Hematopoietic multipotent progenitor cell (in vitro differentiated cells): ENCODE data around the gene LETM1. TPM values are rescaled to one million over a fixed set of nuclear protein-coding genes. Genes with fewer than 3 reads are reported as not detected.
"Not testable (repeated sequence)": the region's sequence is repeated elsewhere in the genome, so short reads cannot be mapped to it uniquely, and the experiment has no call there.

ENCODE experiments used
- DNase-seq, 3 donors: peaks; one replicate each; pipeline ENCODE4 v3.0.0-alpha.2; 2011 to 2015; ENCODE audit warnings: low read depth in 2 of 3, low spot score in 2 of 3
- total RNA-seq: library from RNA; depleted of rRNA; stranded (reverse); fragments of >200 nt; gene quantifications from one replicate; pipeline ENCODE4 v1.2.3, GENCODE V29; 2012

LETM1 gene
- total RNA-seq, 1 donor = 75.9 TPM

DNA sequence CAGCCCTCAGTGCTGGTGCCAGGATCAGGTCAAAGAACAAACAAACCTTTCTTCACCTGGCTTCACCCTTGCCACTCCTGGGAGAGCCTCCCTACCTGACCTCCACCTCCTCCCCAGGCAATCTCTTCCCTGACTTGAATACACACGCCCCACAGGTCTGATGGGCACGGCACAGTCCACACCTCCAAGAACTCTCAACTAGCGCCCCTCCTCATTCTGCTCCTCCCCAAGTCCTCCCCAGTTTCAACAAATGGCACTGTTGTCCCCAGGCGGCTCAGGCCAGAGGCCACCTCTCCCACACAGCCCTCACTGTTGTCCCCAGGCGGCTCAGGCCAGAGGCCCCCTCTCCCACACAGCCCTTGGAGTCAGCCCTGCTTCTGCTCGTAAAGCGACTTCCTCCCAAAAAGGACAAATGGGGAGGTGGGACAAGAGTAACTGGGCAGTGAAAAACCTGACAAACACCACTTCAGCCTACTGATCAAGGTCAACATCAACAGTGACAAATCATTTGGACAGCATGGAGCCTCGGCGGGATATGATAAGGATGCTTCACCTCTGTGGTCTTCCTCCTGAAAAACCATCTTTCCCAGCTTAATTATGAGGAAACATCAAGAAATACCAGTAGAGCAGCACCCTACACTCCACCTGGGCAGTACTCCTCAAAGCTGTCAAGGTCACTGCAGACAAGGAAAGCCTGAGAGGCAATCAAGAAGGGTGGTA lies 2.9 kb downstream of the LETM1 start:
- no peak for DNase-seq

DNA sequence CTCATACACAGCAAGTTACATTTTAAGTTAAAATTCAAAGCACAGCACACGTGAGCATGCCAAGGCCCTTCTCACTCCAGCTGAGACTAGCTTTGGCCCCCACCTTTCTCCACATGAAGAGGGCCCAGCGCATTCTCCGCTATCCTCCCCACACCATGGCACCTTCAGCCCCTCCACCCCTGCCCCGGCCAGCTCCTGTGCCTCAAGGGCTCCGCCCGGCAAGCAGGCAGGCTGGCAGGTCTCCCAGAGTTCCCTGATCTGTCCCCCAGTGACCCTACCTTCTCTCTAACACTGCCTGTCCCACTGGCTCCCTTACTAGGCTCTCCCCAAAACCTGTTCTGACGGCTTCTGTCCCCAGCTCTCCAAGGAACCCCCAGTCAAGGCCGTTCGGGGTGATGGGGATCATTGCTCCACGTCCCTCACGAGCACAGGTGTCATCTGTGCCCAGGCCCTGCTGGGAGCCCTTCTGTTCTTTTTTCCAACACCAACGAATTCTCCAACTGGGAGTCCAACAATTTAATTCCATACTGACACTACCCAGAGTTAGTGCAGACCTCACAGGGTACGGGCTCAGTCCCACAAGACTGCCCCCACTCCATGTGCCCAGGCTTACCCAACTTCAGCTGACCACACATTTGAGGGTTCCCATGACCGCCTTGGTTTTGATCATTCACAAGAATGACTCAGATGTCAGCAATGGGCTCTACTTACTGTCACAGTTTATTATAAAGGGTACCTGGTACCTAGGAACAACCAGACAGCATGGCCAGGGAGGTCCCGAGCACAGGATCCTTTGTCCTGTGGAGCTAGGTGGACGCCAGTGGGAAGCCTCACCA lies 4.2 kb downstream of the LETM1 start:
- DNase-seq = no peak

DNA sequence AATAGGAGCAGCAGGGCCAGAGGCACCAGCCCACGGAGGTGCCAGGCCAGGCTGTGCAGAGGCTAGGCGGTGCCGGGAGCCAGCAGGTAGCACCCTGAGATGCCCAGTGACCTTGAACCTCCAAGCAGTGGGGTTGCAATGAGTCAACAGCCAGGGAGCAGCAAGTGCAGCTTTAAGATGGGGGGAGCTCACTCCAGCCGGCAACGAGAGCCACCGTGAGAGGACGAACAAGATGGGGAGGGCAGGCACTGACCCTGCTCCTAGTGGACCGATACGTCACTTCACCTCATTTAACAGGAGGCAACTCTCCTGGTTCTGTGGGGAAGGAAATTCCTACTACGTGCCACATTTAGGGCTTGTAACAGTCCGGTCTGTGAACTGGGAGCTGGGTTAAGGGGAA lies 4.8 kb downstream of the LETM1 start:
- DNase-seq = no peak

DNA sequence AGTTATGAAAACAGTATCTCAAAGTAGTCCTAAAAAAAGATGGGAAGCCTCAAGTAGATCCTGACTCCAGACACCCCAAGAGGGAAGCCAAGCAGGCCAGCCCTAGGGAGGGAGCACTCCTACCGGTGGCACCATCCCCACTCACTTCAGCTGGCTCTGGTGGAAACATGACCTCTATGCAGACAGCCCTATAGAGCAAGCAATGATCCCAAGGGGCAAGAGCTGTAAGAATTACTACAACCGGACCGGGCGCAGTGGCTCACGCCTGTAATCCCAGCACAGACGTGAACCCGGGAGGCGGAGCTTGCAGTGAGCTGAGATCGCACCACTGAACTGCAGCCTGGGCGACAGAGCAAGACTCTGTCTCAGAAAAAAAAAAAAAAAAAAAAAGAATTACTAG lies 5.7 kb downstream of the LETM1 start:
- DNase-seq = no peak

DNA sequence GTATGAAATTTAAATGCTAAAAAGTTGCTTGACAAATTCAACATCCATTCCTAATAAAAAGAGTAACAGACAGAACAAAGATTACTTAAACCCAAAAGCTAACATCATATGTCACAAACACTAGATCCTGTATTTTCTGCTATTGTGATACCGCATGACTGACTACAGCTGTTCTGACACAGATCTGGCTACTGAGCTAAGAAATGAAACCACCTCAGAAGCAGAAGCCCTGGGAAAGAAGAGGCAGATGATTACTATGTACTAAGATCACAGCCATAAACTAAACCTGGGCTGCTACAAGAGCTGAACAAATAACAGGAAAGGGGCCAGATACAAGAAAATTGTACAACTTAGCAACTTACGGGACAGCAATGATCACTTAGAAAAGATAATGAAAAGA lies 9.4 kb downstream of the LETM1 start:
- DNase-seq = no peak

DNA sequence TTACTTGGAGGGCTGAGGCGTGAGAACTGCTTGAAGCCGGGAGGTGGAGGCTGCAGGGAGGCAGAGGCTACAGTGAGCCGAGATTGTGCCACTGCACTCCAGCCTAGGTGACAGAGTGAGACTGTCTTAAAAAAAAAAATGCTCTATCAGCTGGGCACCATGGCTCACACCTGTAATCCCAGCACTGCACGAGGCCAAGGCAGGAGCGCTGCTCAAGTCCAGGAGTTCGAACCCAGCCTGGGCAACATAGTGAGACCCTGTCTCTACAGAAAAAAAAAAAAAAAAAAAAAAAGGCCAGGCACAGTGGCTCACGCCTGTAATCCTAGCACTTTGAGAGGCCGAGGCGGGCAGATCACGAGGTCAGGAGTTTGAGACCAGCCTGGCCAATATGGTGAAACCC lies 11.3 kb downstream of the LETM1 start:
- DNase-seq = not testable (repeated sequence)

DNA sequence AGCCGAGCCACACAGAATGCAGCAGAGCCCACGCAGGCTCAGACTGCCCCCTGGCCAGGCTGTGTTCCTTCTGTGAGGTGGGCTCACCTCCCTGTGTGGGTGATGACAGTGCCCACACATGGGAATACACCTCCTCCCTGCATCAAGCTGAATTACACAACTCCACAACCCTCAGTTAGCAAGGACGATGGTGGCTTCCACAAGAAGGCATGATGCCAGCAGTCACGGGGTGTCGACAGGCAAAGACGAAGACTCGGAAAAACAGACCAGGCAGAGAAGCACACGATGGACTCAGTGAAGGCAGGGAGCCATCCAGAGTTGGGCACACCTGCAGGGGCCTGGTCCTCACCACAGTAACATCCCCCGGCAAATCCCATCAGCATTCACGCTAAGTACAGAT lies 12.1 kb downstream of the LETM1 start:
- no peak for DNase-seq

DNA sequence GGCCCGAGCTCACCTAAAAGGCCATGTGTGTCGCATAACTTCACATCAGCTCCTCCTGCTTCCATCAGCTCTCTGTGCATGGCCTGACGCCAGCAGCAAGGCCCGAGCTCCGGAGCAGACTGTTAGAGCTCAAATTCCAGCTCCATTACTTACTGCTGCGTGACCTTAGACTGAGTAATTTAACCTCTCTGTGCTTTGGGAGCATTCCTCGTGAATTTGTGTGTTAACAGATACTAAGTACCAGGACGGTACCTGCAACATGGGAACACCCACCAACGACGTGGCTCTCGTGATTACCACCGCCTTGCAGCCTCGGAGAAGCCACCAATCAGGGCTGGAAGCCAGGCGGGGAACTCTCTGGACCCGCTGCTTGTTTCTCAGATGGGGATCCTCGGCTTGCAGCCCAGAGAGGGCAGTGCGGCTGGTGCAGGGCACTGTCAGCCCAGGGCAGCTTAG lies 12.9 kb downstream of the LETM1 start:
- no peak for DNase-seq

DNA sequence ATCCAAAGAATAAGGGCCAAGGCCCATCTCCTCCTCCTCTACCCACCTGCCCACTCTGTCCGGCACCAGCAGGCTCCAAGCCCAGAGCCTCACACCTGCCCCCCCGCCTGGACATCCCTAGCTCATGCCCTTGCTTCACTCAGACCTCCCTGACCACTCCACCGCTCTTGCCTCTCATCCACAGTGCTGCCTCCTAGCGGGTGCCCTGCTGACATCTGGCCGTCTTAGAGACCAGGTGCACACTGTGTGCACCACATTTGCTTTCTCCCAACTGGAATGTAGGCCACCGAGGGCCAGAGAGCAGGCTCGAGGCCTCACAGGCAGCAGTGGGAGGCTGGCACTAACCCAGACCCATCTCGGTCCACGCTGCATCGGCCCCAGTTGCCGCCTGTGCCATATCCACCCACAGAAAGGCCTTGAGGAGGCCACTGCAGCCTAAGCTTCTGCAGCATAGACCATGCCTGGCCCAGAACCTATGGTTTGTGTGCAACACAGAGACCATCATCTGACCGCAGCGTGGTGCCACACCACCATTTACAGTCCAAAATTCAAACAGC lies 13.5 kb downstream of the LETM1 start:
- no peak for DNase-seq

DNA sequence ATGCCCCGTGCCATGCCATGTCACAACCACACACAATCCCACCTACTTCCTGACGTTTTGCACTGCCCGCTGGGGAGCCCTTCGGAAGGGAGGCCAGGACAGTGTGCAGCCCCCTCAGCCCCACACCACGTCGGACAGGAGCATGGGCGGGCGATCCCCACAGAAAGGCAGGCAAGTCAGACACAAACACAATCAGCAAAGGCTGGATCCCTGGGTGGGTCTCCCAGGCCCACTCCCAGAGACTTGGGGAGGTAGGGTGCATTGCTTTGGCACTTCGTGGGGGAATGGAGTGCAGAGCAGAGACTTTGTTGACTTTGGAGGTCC lies 14.1 kb downstream of the LETM1 start:
- no peak for DNase-seq

DNA sequence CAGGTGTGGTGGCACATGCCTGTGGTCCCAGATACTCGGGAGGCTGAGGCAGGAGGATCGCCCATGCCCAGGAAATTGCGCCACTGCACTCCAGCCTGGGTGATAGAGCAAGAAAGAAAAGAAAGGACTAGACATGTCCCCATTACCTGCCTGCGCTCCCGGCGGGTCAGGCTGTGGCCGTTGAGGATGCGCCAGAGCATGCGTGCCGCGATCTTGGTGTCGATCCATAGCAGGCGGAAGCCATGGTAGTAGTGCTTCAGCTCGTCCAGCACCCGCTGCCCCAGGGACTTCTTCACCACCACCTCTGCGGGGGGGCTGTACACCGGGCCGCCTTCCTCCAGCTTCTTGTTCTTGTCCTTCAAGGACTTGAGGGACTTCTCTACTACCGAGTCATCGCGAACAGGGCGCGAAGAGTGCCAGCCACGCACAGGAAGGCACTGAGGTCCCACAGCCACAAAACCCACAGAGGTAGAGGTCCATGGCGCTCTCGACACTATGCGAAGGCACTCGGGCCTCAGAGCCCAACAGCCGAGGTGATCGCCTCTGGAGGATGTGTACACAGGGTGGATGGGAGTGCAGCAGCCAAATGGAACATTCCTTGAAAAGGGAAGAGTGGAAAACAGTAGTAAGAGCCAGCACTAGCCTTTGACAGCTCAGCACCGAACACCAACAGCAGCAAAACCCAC lies 14.6 kb downstream of the LETM1 start:
- DNase-seq = no peak

DNA sequence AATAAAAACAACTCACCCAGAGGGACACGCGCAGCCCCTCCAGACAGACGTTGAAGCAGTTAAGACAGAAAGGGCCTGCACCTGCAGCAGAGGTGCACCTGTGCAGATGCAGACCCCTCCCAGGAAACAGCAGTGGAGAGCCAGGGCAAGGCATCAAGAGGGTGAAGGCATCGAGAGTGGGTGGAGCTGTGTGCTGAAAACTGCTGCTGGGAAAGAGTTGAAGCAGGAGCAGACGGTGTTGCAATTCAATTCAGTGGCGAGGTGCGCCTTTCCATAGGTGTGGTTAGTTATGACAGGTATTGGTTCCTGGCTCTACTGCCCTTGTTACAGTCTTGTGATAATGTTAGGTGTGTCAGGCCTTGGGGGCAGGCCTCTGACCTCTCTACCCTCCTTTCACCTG lies 16.7 kb downstream of the LETM1 start:
- no peak for DNase-seq

DNA sequence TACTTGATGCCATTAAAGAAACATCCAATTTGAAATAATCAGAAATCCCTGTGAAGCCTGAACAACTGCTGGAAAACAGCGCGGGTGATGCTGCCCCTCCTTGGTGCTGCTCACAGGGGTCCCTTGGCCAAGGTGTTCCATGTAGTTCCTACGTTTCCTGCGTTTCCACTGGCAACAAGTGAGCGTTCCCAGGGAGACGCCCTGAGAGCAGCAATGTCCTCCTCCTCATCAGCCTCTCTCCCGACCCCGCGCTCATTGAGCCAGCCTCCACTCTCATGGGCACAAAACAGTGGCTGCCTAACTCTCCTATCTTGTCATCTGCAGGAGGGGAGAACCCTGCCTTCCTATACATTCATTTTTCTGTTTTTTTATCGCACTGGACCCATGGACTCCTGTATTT lies 18.9 kb downstream of the LETM1 start:
- DNase-seq = no peak

DNA sequence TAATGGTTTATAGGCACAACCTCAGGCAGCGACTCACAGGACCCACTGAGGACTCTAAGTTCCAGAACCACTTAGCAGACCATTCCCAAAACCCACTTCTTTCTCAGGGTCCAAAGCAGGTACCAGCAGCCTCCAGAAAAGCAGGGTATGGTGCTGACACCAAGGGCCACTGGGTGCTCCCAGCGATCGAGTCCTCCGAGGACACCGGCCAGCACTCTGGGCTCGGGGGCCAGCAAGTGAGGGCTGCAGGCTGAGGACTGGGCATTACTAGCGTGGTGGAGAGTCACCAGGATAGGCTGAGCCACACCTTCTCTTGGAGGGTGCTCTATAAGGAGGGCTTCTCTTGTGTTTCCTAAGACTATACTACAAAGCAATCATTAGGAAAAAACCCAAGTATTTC lies 19.3 kb downstream of the LETM1 start:
- no peak for DNase-seq

DNA sequence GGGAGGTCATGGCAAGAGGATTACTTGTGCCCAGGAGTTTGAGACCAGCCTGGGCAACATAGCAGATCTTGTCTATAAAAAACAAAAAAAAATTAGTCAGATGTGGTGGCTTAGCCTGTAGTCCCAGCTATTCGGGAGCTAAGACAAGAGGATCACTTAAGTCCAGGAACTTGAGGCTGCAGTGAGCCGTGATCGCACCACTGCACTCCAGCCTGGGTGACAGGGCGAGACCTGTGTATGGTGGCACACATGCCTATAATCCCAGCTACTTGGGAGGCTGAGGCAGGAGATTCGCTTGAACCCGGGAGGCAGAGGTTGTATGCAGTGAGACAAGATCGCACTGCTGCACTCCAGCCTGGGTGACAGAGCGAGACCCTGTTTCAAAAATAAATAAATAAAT lies 20.1 kb downstream of the LETM1 start:
- not testable (repeated sequence) for DNase-seq

DNA sequence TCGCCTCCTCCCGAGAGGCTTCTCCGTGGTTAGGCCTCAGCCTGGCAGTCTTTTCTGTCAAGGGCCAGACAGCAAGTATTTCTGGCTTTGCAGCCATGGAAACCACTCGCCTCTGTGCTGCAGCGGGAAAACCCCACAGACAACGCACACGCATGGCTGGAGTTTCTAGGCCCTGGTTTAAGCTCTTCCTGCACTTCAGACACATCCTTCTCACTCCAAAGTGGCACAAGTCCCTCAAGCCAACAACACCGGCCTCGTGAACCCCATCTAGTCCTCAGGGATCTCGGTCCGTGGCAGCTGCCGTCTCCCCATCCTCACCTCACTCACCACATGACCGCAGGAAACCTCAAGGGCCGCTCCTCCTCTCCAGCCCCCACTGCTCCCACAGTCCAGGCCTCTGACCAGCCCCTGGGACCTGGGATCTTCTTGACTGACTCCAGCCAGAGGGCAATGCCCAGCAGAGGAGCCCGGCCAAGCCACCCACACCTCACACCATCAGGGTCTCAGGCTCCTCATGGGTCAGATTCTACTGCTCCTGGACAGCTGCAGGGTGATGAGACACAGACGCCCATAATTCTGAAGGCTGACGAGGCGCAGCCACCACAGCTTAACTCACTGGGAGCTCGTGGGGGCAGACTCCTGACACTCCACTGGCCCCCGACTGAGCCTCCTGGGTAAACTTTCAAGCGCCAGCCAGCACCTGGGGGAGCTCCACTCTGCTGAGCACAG lies 21.7 kb downstream of the LETM1 start:
- no peak for DNase-seq

DNA sequence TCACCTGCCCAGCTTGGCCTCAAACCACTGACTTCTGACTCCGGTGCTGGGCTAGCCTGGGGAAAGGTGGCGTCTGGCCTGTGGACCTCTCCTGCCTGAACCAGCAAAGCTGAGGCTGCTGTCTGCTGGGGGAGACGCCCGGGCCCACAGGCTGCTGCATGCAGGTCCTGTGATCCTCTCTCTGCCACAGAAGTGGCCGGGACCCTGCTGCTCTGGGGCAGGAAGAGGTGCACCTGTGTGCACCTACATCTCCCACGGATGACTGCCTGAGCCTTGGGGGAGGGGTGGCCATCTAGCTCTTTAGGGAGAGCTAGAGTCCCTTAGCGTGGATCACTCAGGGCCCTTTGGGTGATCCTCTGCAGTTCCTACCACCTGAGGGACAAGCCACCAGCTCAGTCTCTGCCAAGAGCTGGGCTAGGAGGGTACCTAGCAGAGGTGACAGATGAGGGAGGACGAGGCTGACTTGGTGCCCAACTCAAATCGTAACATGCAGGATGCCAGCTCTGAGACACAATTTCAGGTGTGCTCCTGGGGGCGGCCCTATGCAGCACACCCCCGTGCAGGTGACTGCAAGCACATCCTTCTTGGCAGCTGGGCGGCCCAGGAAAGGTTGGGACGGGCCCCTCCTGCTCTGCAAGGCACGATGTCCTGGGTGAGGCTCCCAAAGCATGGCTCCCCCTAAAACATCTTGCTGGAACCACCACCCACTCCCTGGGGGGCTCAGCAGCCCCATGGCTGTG lies 22.5 kb downstream of the LETM1 start:
- no peak for DNase-seq

DNA sequence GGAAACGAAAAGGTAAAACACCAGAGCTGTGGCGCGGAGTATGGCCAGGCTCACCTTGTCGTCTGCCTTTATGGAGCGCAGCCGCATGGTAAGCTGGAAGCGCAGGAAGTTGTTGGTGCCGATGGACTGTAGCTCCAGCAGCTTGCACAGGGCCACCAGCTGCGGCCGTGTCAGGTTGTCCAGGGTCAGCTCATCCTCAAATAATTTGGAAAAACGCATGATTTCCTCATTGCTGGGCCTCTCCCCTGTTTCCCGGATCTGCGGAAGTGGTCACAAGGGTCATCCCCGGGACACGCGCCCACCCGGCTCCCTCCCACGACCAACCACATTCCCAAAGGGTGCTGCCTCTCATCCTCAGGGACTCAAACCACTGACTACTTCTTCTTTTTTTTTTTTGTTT lies 23.3 kb downstream of the LETM1 start:
- no peak for DNase-seq

DNA sequence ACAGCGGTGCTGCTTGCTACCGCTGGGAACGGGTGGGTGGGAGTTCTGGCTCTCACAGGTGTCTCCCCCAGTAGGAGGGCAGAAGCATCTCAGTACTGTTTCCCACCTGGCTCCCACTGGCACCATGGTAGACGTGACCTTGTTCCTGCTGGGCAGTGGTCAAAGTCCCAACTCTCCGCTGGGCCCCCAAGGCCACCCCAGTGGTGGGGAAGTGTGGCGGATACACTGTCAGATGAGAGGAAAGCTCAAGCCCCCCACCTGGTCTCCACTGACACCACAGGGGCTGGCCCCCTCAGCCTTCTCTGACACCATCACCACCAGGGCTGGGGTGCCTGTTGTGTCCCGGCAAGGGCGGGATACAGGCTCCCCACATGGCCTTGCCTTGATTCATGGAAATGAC lies 24.6 kb downstream of the LETM1 start:
- DNase-seq = no peak

DNA sequence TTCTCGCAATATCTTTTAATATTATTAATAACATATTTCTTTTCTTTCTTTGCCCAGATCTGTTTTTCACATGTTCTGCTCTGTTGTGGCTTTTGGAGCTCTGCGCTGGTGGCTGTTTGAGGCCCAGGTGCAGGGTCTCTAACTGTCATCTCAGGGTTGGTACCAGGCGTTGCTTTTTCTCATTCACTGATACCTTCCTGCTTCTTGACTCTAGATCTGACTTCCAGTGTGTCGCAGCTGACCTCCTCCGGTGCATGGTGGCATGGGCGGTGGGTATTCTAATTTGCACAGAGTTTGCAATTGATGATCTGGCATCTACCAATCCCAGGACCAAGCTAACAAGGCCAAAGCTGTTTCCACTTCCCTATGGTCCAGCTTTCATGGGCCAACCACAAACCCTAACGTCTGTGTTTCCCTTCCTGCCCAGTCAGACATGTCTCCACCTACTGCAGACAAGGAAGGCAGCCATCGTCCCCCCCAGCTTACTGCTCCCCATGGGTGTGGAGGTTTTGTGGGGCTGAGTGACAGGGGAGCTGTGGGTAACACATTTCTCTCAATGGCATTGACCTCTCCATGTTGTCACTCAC lies 25.2 kb downstream of the LETM1 start:
- peak in 1 of 3 donors; percentile 16 for DNase-seq
